GM13976 (cell line): ENCODE results near the gene EIF1AD.
A peak's percentile ranks its signal among the peaks of the same experiment; 100 is the strongest.

Experiments
- DNase-seq: peaks from one replicate; pipeline ENCODE4 v3.0.0; 2012; ENCODE audit warnings: low spot score
- in situ Hi-C: fragments of 300-500 bp; cut with MboI; formaldehyde crosslinking; loops from one replicate; pipeline ENCODE4 v1.12.0; 2022; ENCODE audit warnings: low sequenced_read_pairs, mixed read lengths, inconsistent platforms; ENCODE audit not compliant: unreplicated experiment
- TF ChIP-seq, protein P1 (sequence below): IDR thresholded peaks from 2 replicates; pipeline ENCODE4 v1.5.1; 2012; ENCODE audit warnings: borderline replicate concordance, mild to moderate bottlenecking; ENCODE audit not compliant: insufficient read depth; ENCODE audit errors: extremely low read depth, missing control alignments, control extremely low read depth

The EIF1AD gene

GRCh38 chr11:66046901-66047300 is 44.9 kb upstream of the EIF1AD start:
- no peak for DNase-seq
- TF ChIP-seq, protein P1, sequence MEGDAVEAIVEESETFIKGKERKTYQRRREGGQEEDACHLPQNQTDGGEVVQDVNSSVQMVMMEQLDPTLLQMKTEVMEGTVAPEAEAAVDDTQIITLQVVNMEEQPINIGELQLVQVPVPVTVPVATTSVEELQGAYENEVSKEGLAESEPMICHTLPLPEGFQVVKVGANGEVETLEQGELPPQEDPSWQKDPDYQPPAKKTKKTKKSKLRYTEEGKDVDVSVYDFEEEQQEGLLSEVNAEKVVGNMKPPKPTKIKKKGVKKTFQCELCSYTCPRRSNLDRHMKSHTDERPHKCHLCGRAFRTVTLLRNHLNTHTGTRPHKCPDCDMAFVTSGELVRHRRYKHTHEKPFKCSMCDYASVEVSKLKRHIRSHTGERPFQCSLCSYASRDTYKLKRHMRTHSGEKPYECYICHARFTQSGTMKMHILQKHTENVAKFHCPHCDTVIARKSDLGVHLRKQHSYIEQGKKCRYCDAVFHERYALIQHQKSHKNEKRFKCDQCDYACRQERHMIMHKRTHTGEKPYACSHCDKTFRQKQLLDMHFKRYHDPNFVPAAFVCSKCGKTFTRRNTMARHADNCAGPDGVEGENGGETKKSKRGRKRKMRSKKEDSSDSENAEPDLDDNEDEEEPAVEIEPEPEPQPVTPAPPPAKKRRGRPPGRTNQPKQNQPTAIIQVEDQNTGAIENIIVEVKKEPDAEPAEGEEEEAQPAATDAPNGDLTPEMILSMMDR = no peak
- in situ Hi-C loops = no loop called here

GRCh38 chr11:66045177-66045639 is 43.3 kb upstream of the EIF1AD start:
- TF ChIP-seq, protein P1 = peak; percentile 97
- in situ Hi-C loops = no loop called here
- peak; percentile 92 for DNase-seq

DNA sequence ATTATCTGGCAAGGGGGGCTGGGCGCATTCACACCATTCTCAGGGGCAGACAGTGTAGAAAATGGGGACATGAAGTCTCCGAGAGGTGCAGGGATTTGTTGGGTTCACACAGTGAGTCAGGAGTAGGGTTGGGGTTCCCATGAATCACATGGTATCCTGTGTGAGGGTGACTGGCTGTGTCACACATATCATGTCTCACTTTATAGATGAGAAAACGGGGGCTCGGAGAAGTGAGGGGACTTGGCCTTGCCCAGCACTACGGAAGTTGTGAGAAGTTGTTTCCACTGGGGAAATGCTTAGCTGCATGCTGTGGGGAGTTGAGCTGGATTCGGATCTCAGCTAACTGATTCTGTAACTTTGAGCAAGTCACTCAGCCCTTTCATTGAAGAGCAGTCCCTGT is 42.8 kb upstream of the EIF1AD start:
- TF ChIP-seq, protein P1 = no peak
- in situ Hi-C loops = no loop called here
- DNase-seq = no peak

GRCh38 chr11:66042996-66043906 is 41.3 kb upstream of the EIF1AD start:
- peak; percentile 18 for DNase-seq
- TF ChIP-seq, protein P1 = no peak
- in situ Hi-C loops = no loop called here

GRCh38 chr11:66042227-66042995 is 40.5 kb upstream of the EIF1AD start:
- DNase-seq = no peak
- TF ChIP-seq, protein P1 = no peak
- in situ Hi-C loops = no loop called here

DNA sequence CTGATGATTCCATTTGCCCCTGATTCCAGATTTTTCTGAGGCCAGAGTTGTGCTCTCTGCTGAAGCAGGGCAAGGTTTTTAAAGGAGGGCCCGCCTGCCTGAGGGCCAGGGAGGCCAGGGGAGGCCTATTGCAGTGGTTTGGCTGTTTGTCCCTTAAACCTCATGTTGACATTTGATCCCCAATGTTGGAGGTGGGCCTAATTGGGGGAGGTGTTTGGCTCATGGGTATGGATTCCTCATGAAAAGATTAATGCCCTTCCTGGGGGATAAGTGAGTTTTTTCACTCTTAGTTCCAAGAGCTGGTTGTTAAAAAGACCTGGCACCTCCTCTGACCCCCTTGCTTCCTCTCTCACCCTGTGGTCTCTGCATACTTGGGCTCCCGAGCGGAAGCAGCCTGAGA is 37.8 kb upstream of the EIF1AD start:
- DNase-seq = no peak
- in situ Hi-C loops = no loop called here
- TF ChIP-seq, protein P1 = no peak
